Measurements from ENCODE around the gene TBCK. TPM values are rescaled to one million over a fixed set of nuclear protein-coding genes. Genes with fewer than 3 reads are reported as not detected.

TBCK gene
- total RNA-seq, 4 donors from 2014 or later = 15.6 to 29.9 (median 21.8) TPM

- DNase-seq (ENCODE audit: low spot score in 2 of 2) = no peak
- no peak overlapping the region for H3K4me3 ChIP-seq (ENCODE audit: low read depth, poor library complexity, severe bottlenecking)
- intact Hi-C loops (cut with DNase I; ENCODE audit: low total_unique reads) = no loop called here
- TF ChIP-seq POLR2A (IDR thresholded peaks at IDR 0.05) (no peak), CTCF (IDR thresholded peaks at IDR 0.05) (no peak)
These were observed 296.2 kb downstream of the TBCK start for GRCh38 chr4:106019771-106020170.

- intact Hi-C loops (cut with DNase I; ENCODE audit: low total_unique reads) = no loop called here
- no peak for TF ChIP-seq POLR2A (IDR thresholded peaks at IDR 0.05)
- no peak for TF ChIP-seq CTCF (IDR thresholded peaks at IDR 0.05)
- H3K4me3 ChIP-seq (ENCODE audit: low read depth, poor library complexity, severe bottlenecking) = no peak overlapping the region
- WGBS, 2 donors = 70 to 72% methylated on average over 5 of the region's 5 CpGs
- no peak for DNase-seq (ENCODE audit: low spot score in 2 of 2)
These were observed 298.0 kb downstream of the TBCK start for GRCh38 chr4:106017975-106018374.

- intact Hi-C loops (cut with DNase I; ENCODE audit: low total_unique reads) = no loop called here
- H3K4me3 ChIP-seq (ENCODE audit: low read depth, poor library complexity, severe bottlenecking) = no peak overlapping the region
- TF ChIP-seq CTCF (IDR thresholded peaks at IDR 0.05) = no peak
- TF ChIP-seq POLR2A (IDR thresholded peaks at IDR 0.05) = no peak
- DNase-seq (ENCODE audit: low spot score in 2 of 2) = no peak
- WGBS, 2 donors = 97 to 100% methylated on average over 1 of the region's 1 CpG
These were observed 304.6 kb downstream of the TBCK start for GRCh38 chr4:106011387-106011786.

GRCh38 chr4:106010761-106011160 lies 305.2 kb downstream of the TBCK start:
- intact Hi-C loops (cut with DNase I; ENCODE audit: low total_unique reads) = no loop called here
- TF ChIP-seq POLR2A (IDR thresholded peaks at IDR 0.05) = no peak
- no peak for TF ChIP-seq CTCF (IDR thresholded peaks at IDR 0.05)
- H3K4me3 ChIP-seq (ENCODE audit: low read depth, poor library complexity, severe bottlenecking) = no peak overlapping the region
- DNase-seq (ENCODE audit: low spot score in 2 of 2) = no peak
- WGBS, 2 donors = 85 to 95% methylated on average over 2 of the region's 2 CpGs

- TF ChIP-seq POLR2A (IDR thresholded peaks at IDR 0.05) = no peak
- TF ChIP-seq CTCF (IDR thresholded peaks at IDR 0.05) = no peak
- WGBS, 2 donors = 45 to 51% methylated on average over 2 of the region's 2 CpGs
- no peak for DNase-seq (ENCODE audit: low spot score in 2 of 2)
- intact Hi-C loops (cut with DNase I; ENCODE audit: low total_unique reads) = no loop called here
- H3K4me3 ChIP-seq (ENCODE audit: low read depth, poor library complexity, severe bottlenecking) = no peak overlapping the region
These were observed 313.0 kb downstream of the TBCK start for GRCh38 chr4:106002994-106003393.

Data from lower leg skin (tissue), 4 donors.